HG03342 (cell line): ENCODE data around the gene GTPBP4.
A peak's percentile ranks its signal among the peaks of the same experiment; 100 is the strongest.

Experiments used
- ATAC-seq: cut with Tn5 transposase; IDR thresholded peaks from one replicate; pipeline ENCODE4 v1.9.1; 2021; ENCODE audit warnings: mild to moderate bottlenecking, moderate library complexity; ENCODE audit not compliant: unreplicated experiment

Gene GTPBP4

DNA sequence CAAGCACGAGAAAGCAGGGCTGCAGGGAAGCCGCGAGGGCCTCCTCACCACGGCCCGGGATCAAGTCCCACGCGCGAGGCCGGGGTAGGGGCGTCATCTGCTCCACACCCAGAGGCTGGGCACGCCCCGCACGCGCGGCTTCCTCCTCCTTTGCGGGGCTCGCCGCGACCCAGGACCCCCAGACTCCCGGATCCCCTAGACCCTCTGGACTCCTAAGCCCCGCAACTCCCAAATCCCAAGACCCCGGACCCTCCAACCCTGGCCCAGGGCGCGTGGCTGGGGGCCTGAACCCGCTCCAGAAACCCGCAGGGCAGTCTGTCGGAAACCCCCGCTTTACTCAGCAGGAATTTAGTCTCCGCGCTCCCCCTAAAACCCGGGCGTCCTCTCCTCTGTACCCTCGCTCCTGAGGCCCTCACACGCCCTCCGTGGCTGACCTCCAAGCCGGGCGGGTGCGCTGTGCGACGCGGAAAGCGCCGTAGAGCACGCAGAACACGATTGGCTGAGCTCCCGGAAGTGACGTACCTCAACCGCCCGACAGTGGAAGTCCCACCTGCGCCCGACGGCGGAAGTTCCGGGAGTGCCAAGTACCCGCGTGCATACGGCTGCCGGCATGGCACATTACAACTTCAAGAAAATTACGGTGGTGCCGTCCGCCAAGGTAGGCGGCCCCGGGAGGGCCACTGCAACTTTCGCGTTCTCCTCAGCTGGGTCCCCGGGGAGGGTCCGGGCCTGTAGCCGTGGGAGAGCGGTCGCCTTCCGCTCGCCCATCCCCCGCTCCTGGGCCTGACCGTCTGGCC is at the start of gene GTPBP4:
Gene GTPBP4, plus strand, starts transcription at position 565 of the 797 bp plus-strand sequence. Its CDS starts 46 bp downstream, at position 611.
- ATAC-seq = peak; percentile 93

DNA sequence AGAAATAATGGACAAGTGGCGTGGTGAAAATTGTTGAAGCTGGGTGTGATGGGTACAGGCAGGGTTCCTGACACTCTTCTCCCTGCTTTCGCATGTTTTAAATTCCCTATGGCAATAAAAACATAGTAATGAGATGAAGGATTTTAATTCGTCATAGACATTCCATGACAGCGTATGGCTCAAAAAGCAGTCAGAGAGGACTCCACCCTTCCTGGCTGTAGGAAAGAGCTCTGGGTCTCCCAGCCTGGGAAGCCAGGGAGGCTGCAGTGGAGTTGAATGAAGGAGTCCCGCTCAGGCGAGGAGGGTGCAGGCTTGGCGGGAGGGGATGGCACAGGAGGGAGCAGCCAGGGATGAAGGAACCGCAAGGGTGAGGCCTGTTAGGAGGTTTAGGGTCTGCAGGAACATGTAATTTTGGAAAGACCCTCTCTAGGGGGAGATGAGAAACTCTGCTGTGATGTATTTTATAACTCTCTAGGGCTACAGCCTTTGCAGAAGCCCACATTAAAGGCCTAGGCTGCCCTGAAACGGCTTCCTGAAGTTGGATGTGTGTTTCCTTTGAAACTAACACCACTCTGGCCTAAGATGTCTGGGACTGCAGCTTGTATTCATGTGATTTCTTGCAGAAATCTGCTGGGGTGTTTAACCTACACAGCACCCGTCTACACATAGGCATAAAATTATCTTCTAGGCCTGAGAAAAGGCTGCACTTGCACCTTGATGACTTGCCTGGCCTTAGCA is 49.1 kb upstream of the GTPBP4 start:
- ATAC-seq = no peak

DNA sequence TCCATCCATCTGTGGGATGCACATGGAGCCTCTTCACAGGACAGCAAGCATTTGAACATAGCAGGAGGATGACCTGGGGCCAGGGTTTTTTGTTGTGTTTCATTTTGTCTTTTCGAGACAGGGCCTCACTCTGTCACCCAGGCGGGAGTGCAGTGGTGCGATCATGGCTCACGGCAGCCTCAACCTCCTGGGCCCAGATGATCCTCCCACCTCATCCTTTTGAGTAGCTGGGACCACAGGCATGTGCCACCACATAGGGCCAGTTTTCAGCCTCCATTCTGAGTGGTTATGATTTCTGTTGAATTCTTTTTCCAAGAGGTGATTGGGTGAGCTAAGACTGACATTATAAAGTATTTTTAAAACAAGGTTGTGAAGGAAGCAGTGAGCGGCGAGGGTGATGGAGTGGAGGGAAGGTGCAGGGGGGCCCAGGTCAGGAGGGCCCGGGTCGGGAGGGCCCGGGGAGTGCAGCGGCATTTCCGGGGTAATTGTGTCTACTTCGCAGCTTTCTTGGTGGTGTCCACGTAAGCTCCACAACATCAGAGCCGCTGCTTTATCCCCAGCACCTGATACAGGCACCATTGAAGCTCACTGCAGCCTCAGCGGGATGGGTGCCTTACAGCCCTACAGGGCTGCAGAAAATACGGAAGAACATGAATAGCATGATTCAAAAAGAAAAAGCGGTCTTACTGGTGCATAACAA is 44.8 kb upstream of the GTPBP4 start:
- ATAC-seq = peak; percentile 55

DNA sequence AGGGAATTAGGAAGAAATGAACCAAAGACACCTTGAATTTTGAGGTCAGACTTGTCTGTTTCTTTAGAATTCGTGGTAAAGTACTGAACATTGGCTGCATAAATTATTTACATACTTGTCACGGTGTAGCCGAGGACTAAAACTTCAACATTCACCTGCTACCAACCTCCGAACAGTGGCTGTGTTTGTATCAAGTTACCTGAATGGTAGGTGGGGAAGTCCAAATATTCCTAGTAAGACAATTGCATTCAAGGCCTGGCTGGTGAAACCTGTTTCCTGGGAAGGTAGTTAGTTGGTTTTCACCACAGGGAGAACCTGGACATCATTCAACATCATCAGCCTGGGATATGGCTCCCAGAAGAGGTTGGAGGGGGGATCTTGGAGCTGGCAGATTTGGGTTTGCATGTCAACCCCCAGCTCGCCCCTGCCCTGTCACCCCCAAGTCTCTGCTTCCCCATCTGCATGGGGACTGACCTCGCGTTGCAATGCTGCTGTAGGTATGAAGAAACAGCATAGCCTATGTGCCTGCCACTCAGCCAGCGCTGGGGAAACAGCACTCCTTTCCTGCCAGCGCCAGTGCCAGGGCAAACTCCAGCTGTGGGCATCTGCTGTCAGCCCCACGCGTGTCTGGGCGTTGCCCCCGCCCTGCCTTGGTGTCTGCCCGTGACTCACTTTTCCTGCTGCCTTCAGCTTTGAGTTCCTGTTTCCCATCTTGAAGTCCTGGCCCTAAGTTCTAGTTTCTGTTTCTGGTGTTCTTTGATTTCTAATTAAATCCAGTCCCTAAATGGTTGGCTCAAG is 44.0 kb upstream of the GTPBP4 start:
- peak; percentile 33 for ATAC-seq

DNA sequence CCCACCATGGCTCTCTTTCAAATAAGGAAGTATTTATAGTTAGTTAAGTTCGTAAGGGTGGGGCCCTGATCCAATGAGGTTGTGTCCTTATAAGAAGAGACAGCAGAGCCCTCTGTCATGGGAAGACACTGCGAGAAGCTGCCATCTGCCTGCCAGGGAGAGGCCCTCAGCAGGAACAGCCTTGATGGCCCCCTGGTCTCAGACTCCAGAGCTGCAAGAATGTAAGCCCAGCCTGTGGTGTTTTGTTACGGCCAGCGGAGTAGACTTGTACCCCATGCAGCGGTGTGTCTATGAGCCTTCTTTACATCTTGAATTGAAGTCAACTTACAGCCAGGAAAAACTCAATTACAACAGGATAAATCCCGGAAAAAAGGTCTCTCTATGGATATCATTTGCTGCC is 42.5 kb upstream of the GTPBP4 start:
- ATAC-seq = no peak

DNA sequence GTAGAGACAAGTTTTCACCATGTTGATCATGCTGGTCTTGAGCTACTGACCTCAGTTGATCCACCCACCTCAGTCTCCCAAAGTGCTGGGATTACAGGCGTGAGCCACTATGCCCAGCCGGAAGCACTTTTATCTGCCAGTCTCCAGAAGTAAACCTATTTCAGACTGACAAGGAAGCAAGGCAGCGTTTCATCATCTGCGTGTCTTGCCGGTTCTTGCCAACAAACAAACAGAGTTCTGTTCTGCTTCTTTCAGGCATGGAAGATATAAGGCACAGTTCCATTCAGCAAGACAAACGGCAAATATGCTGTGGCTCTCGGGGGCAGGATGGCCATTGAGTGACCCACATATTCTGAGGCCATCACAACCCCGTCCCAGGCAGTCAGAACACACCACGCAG is 41.2 kb upstream of the GTPBP4 start:
- no peak for ATAC-seq

DNA sequence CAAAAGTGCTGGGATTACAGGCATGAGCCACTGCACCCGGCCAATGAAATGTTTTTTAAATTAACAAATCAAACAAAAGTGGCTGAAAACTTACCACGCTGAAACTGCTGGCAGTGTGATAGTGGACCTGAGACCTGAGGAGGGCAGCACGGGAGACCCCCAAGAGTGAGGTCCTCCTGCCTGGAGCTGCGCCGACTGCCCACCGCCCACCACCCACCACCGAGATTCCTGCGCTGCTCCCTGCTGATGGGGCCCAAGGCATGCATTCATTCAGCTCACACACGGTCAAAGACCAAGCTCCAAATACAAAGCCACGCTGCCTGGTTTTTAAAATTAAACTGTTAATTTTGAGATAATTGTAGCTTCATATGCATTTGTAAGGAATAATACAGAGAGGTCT is 40.4 kb upstream of the GTPBP4 start:
- ATAC-seq = no peak

DNA sequence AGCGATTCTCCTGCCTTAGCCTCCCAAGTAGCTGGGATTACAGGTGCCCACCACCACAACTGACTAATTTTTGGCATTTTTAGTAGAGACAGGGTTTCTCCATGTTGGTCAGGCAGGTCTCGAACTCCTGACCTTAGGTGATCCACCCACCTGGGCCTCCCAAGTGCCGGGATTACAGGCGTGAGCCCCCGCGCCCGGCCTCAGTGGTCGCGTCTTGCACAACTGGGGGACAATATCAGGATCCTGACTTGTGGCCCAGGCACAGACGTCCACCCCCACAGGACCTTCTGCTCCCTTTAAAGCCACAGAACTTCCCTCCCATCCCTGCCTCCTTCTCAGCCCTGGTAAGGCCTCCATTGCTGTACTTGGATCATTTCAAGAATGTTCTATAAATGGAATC is 39.9 kb upstream of the GTPBP4 start:
- no peak for ATAC-seq

DNA sequence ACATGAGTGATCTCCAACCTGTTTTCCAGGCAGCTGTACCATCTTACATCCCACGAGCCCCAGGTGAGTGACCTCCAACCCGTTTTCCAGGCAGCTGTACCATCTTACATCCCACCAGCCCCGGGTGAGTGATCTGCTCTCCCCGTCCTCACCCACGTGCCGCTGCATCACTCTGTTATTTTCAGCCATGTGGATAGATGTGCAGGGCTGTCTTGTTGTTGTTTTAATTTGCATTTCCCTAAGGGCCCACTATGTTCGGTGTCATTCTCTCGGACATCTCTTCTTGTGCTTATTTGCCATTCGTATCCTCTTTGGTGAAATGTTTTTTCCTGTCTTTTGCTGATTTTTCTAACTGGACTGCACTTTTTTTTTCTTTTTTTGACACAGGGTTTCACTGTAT is 38.8 kb upstream of the GTPBP4 start:
- no peak for ATAC-seq

DNA sequence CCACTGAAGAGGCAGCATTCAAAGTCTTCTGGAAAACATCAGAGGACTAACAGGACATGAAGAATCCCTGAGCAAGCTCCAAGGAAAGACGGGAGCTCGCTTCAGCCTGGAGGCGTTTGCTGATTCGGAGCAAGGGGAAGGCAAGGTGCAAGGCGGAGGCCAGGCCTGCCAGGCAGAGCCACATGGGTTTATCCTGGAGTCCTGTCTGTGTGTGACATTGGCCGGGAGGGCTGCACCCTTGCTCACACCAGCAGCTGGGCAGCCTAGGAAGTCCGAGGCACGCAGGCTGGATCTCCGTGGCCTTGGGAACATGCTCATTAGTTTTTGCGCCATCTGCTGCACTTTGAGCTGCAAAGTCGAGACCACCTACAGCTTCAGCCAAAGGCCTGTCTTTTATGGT is 34.4 kb upstream of the GTPBP4 start:
- no peak for ATAC-seq

DNA sequence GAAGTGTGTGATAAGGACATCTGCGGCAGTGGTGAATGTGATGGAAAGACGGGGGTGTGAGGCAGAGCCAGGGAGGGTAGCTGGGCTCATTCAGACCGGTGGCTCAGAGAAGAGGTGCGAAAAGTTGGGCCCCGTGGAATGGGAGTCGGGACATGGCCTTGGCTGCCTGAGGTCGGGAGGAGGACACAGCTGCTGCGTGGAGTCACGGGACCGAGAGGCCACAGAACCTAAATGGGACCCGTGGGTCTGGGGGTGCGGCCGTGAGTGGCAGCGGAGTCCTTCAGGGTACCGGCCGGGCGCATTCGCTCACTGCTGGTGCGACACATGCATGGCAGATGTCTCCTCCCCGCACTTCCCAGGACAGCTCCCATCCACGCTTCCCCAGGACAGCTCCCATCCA is 33.8 kb upstream of the GTPBP4 start:
- ATAC-seq = no peak

DNA sequence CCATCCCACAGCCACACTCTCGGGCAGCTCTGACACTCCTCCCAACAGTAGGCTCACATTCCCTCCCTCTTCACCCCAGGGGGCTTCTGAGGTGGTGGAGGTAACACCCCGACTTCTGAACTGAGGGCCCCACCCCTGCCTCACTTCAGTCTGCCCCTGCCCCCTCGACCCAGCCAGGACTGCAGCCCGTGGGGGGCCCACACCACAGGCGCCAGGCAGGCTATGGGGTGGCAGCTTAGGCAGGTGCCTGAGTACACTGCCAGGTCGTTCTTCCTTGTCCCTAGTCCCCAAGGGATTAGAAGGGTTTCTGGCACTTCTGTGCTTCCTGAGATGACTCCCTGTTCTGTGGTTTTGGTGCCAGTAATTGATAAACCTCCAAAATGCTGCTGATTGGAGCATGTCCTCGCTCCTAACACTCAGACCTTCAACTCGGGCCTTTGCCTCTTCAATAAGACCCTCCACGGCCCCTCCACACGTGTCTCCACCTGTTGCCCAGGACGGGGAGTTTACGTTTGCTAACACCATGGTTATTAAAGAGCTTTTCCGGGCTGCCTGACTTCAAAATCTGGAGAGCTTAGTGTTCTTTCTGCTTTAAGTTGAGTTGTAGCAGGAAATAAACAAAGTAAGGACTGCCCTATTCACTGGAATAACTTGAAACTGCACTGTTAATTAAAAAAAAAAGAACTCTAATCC is 33.0 kb upstream of the GTPBP4 start:
- no peak for ATAC-seq

DNA sequence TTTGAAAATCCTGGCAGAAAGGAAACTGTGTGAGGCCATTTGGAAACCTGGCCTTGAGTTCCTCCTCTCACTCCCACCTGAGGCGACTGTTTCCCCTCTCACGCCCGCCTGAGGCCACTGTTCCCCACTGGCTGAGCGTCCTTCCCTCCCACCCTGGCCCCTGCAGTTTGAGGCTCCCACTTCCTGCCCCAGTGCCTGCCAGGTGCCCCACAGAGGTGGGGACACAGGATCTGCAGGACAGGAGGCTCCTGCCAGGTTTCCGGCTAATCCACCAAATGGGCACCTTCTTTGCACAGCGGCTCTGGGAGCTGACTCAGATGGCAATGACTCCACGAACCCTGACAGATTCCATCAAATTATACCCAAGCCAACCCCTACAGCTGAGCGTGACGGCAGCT is 32.4 kb upstream of the GTPBP4 start:
- ATAC-seq = no peak

DNA sequence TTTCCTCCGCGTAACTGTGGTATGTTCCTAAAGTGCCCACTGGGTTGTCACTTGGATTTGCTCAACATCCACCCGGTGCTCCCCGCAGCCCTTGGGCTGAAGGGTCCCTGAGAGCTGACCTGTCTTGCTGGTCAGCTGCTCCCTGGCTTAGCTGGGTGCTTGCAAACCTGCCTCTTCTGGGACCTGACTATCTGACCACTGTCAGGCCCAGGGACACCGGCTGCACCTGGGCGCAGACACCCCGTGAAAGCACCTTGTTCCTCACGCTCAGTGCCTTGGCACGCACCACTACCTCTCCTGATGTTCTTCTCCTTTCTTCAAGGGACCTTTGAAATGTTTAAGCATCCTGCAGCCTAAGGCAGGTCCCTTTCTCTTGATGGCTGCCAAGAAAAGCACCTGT is 30.1 kb upstream of the GTPBP4 start:
- no peak for ATAC-seq

DNA sequence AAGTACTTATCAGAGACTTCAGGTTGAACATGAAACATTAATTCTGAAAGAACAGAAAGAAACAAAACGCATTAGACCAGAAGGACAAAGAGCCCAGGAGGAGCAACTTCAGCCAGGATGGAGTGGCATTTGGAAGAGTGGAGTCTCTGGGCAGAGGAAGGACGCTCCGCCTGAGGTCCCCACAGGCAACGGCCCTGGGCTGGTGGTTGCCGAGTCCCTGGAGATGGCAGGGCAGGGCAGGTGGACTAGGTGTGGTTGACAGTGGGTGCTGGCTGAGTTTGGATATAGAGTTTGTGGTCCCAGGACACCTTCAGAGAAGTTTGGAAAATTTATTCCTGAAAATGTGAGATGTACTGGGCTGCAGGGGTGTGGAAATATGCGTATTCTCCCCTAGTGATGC is 29.4 kb upstream of the GTPBP4 start:
- ATAC-seq = no peak

DNA sequence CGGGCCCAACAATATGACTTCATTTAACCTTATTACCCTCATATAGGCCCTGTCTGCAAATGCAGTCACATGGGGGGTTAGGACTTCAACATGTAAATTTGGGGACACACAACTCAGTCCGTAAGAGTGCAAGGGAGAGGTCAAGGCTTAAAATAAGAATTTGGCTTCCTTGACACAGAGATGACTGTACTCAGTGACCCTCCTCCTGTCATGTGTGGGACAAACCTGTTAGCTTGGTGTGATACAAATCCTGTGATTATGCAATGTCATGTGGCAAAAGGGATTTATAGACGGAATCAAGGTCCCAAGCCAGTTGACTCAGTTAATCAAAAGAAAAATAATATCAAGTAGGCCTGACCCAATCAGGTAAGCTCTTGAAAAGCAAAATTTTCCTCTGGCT is 25.9 kb upstream of the GTPBP4 start:
- ATAC-seq = no peak

DNA sequence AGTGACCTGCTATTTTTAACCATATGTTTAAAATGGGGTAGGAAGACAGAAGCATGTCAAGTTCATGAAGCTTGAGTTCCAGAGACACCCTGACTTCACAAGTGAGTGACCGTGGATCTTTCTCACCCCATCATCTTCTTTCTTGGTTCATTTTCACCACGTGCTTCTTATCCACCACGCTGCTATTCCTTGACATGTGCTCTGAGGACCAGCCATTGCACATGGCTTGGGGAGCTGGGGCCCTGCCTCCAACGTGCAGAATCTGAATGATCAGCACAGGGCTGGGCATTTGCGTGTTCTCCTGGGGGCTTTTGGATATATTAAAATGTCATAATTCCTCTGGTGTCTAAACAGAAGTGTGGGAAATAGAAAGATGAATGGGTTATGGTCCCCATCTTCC is 25.0 kb upstream of the GTPBP4 start:
- ATAC-seq = no peak

DNA sequence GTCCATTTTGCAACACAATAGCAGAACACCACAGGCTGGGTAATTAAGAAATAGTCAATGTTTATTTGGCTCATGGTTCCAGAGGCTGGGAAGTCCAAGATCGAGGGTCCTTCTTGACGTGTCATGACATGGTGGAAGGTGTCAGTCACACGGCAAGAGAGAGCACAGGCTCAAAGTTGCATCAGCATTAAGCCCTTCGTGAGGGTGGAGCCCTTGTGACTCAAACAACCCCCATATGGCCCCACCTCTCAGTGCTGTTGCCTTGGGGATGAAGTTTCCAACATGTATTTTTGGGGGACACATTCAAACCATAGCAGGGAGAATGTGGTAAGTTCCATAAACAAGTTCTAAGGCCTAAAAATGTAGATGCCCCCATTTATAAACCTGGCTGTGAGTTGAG is 24.6 kb upstream of the GTPBP4 start:
- no peak for ATAC-seq

DNA sequence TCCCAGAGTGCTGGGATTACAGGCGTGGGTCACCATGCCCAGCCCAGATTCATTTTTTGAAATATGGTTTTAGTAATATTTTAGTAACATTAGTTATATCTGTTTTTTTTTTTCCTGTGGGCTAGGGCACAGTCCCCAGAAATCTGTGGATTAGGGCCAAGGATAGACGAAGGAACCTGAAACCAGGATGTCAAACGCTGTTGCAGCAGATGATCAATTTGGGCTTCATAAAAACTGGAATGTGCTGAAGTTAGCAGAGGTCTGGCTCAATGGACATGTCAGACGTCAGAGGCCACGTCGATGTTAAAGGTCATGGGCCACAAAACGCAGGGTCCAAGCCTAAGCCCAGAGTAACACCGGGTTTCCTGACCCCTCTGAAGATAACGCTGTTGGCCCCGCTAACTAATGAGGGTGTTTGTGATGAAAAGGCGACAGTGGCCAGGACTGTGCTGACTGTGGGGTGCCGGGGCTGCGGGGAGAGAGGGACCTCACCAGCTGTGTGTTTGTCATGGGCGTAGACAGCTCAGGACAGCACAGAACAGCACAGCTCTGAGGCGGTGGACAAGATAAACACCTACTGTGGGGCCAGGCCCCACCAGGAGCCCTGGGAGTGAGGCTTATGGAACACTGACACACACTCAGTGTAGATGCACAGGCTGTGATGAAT is 23.8 kb upstream of the GTPBP4 start:
- ATAC-seq = no peak

DNA sequence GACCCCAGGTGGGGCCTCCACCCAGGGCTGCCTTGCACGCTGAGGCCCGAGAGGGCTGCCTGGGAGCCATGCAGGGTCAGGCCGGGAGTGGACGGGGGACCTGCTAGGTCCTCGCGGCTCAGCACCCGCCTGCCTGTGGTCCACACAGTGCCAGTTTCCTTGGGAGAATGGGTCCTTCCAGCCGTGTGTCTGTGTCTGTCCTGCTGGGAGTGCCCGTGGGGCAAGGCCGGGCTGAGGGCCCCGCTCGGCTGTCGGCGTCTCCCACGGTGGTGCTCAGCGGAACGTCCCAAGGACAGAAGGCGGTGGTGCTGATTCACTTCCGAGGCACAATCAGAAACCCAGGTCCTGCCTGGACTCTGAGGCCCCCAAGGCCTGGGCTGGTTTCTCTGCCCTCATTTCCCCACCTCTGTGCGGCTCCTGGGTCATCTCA is 23.2 kb upstream of the GTPBP4 start:
- ATAC-seq = no peak
